WERI-Rb-1 (cell line): ENCODE measurements around the gene SUN2.

Experiments
- DNase-seq: peaks from one replicate; pipeline ENCODE4 v3.0.0-alpha.2; 2020
- H3K27ac ChIP-seq: fragments of 250-450 bp; sonication (Bioruptor Pico); 2 replicates; pipeline ENCODE4 v1.5.1; 2020; ENCODE audit warnings: mild to moderate bottlenecking, moderate library complexity
- H3K27me3 ChIP-seq: fragments of 250-450 bp; sonication (Bioruptor Pico); 2 replicates; pipeline ENCODE4 v1.5.1; 2021; ENCODE audit warnings: mild to moderate bottlenecking, low read depth, moderate library complexity; ENCODE audit not compliant: insufficient read depth, severe bottlenecking
- H3K36me3 ChIP-seq: fragments of 250-450 bp; sonication (Bioruptor Pico); 2 replicates; pipeline ENCODE4 v1.5.1; 2020; ENCODE audit warnings: mild to moderate bottlenecking, moderate library complexity
- H3K4me3 ChIP-seq: 2 replicates; pipeline ENCODE4 v1.5.1; 2011; ENCODE audit warnings: low read depth, mild to moderate bottlenecking, control low read depth, low read length
- H3K9me3 ChIP-seq: fragments of 250-450 bp; sonication (Bioruptor Pico); 2 replicates; pipeline ENCODE4 v1.5.1; 2021; ENCODE audit warnings: mild to moderate bottlenecking, moderate library complexity; ENCODE audit not compliant: severe bottlenecking
- TF ChIP-seq, protein P1 (sequence below): IDR thresholded peaks from 2 replicates; pipeline ENCODE4 v1.5.1; 2011; ENCODE audit warnings: low read depth, mild to moderate bottlenecking, control low read depth, inconsistent platforms, low read length

Gene SUN2

DNA sequence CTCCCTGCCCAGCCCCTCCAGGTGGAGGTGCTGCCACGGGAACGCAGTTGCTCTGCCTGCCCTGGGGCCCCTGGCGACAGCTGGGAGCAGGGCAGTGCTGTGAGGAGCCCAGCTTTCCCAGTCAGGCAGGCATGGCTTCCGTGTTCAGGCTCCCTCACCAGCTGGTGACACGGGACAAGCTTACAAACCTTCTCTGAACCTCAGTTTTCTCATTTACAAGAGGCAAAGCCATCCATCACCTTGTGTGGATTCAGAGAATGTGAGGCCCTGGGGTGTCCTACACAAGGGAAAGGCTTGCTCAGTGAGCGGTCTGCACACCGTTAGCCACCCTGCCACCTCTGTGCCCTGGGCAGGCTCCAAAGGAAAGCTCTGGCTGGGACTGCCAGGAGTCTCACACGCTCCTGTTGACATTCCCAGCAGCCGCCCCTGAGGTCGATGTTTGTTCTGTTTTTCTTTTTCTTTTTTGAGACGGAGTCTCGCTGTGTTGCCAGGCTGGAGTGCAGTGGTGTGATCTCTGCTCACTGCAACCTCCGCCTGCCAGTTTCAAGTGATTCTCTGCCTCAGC is 23.5 kb downstream of the SUN2 start:
- Histone ChIP-seq H3K9me3 (no peaks in the 10 kb centered on the region), H3K27ac (peak overlapping the region; percentile 29; the same call in 1 of the 2 replicates), H3K27me3 (no peaks in the 10 kb centered on the region), H3K4me3 (no peak overlapping the region), H3K36me3 (peaks cover 98% of the 10 kb centered on the region)
- no peak for DNase-seq
- TF ChIP-seq, protein P1, sequence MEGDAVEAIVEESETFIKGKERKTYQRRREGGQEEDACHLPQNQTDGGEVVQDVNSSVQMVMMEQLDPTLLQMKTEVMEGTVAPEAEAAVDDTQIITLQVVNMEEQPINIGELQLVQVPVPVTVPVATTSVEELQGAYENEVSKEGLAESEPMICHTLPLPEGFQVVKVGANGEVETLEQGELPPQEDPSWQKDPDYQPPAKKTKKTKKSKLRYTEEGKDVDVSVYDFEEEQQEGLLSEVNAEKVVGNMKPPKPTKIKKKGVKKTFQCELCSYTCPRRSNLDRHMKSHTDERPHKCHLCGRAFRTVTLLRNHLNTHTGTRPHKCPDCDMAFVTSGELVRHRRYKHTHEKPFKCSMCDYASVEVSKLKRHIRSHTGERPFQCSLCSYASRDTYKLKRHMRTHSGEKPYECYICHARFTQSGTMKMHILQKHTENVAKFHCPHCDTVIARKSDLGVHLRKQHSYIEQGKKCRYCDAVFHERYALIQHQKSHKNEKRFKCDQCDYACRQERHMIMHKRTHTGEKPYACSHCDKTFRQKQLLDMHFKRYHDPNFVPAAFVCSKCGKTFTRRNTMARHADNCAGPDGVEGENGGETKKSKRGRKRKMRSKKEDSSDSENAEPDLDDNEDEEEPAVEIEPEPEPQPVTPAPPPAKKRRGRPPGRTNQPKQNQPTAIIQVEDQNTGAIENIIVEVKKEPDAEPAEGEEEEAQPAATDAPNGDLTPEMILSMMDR: no peak

DNA sequence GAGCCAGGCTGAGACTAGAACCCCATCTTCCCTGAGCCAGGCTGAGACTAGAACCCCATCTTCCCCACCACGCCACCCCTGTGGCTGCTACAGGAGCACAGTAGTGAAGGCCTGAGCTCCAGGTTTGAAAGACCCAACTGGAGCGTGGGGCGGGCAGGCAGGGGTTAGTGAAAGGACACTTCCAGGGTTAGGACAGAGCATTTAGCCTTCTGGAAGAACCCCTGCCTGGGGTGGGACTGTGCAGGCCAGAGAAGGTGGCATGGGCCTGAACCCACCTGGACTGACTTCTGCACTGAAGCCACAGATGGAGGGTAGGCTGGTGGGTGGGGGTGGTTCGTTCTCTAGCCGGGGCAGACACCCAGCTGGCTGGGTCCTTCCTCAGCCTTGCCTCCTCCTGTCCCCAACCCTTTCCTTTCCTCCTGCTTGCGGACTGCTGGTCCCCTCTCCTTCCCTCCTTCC is 24.1 kb downstream of the SUN2 start:
- DNase-seq: no peak
- Histone ChIP-seq H3K4me3 (no peak overlapping the region), H3K27ac (peak overlapping the region; percentile 29; the same call in 1 of the 2 replicates), H3K9me3 (no peaks in the 10 kb centered on the region), H3K36me3 (peaks cover 98% of the 10 kb centered on the region), H3K27me3 (no peaks in the 10 kb centered on the region)
- TF ChIP-seq, protein P1: no peak

DNA sequence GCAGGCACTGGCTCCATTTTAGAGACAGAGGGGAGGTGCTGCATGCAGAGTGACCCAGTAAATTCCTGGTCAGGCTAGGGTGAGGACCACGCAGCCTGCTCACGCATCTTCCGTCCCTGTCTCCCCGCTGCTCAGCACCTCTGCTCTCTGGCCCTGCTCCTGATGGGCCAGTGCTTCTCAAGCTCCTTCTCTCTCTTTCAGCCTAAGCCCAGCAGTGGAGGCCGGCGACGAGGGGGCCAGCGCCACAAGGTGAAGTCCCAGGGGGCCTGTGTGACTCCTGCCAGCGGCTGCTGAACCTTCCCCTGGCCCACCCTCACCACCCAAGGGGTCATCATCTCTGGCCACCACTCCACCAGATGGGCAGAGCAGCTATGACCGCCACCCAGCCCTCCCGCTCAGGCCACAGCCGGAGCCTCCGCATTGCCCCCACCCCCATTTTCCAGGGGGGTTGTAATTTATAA is 25.4 kb downstream of the SUN2 start:
- TF ChIP-seq, protein P1: no peak
- no peak overlapping the region for H3K4me3 ChIP-seq
- H3K36me3 ChIP-seq: peaks cover 98% of the 10 kb centered on the region
- no peaks in the 10 kb centered on the region for H3K9me3 ChIP-seq
- DNase-seq: no peak
- no peaks in the 10 kb centered on the region for H3K27me3 ChIP-seq
- H3K27ac ChIP-seq: no peak overlapping the region

DNA sequence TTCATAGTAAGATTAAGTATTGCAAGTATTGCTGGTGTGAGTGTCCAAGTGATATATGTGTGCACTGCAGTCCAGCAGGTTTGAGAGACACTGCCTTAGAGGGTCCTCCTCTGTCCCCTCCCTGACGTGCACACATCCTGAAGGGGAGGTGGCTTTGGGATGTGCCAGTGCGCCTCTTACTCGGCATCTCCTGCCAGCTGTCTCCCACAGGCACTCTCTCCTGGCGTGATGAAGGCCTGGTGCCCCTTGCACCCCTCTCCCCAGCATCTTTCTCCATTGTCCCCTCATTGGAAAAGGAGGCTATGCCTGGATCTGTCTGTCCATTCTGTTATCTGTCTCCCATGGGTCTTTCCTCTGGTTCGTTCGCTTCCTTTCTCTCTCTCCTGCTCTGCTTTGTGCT is 25.9 kb downstream of the SUN2 start:
- TF ChIP-seq, protein P1: no peak
- DNase-seq: no peak
- Histone ChIP-seq H3K36me3 (peaks cover 99% of the 10 kb centered on the region), H3K9me3 (no peaks in the 10 kb centered on the region), H3K27ac (no peak overlapping the region), H3K4me3 (no peak overlapping the region), H3K27me3 (no peaks in the 10 kb centered on the region)

DNA sequence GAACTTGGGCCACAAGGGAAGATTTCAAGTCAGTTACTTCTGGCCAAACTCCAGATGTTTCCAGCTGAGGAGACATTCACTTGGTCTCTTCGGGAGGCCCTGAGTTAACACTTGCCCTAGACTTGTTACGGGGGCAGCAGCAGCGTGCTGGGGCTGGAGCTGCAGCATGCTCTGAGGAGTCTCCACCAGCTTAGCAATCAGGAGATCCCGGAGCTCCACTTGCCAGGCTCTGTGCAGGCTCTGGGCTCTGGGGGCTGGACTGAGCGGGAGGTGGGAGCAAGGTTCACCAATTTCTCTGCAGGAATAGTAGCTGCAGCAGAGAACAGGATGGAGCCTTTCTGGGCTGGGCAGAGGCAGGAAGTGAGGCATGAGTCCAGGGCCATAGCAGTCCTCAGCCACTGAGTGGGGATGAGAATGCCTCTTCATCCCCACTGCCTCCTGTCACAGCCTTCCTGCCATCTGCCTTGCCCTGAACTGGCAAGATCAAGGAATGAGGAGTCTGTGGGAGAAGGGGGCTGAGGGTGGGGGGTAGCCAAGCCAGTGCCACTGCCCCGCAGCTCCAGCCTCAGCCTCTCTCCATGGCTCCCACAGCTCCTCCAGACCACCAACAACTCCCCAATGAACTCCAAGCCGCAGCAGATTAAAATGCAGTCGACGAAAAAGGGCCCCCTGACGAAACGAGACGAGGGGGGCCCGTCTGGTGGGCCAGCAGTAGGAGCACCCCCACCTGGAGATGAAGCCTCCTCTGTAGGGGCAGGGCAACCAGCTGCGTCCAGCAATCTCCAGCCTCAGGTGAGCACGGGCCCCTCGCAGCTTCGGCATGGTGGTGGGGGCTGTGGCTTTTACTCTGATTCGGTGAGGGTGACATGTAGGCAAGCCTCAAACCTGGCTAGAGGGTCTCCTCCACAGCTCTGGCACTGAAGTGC is 26.7 kb downstream of the SUN2 start:
- Histone ChIP-seq H3K4me3 (no peak overlapping the region), H3K27me3 (no peaks in the 10 kb centered on the region), H3K36me3 (peaks cover 100% of the 10 kb centered on the region), H3K9me3 (no peaks in the 10 kb centered on the region), H3K27ac (no peak overlapping the region)
- TF ChIP-seq, protein P1: no peak
- DNase-seq: no peak
